ENCODE results near the gene GDF15. TPM values are rescaled to one million over a fixed set of nuclear protein-coding genes. Genes with fewer than 3 reads are reported as not detected.

The GDF15 gene
- total and polyA plus RNA-seq, 2 experiments from 2014 or later = 12.6 to 19.8 TPM

DNA sequence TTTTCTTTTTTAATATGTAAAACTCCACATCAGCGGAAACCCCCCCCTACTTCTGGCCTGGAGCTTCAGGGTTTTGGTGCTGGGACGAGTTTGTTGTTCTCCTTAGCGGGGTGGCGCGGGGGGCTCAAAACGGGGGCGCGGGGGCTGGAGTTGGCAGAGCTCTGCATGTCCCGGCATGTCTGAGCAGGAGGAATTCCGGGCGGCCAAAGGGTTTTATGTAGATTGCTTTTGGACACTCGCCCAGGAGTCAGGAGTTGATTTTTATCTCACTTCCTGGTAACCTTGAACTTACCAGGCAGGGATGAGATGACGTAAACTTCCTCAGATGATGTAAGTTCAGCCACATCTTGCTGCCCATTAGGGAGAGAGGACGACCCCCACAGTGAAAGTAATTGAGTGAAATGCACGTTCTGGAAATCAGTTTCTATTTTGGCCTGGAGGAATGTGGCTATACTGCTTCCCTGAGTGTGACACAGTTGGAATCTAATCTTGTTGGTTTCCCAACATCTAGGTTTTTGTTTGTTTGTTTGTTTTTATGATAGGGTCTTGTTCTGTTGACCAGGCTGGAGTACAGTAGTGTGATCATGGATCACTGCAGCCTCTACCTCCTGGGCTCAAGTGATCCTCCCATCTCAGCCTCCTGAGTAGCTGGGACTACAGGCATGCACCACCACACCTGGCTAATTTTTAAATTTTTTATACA lies 21.0 kb upstream of the GDF15 start:
- H3K79me2 ChIP-seq (replicated peaks; ENCODE audit: insufficient read depth) = no peaks in the 10 kb centered on the region
- Mint-ChIP-seq H3K4me3 (no peak overlapping the region), H3K4me1 (peaks cover 35% of the 10 kb centered on the region), H3K36me3 (ENCODE audit: low read depth) (peaks cover 56% of the 10 kb centered on the region), H3K27me3 (ENCODE audit: insufficient read depth, low read depth, poor library complexity) (peaks cover 16% of the 10 kb centered on the region), H3K9me3 (peaks cover 5% of the 10 kb centered on the region; the same call in 2 of the 3 replicates), H3K27ac (peak overlapping the region; percentile 98)
- H3K36me3 ChIP-seq (ENCODE audit: insufficient read depth) = no peaks in the 10 kb centered on the region
- peak; percentile 53 for ATAC-seq
- no peak overlapping the region for H2AFZ ChIP-seq
- peaks cover 27% of the 10 kb centered on the region for H3K4me1 ChIP-seq (ENCODE audit: insufficient read depth)
- DNase-seq (ENCODE audit: low spot score) = peak; percentile 78
- 0 out of 2 replicates have a peak overlapping the region, but pooled peaks have one; percentile 49 for H3K4me2 ChIP-seq
- no peaks in the 10 kb centered on the region for H4K20me1 ChIP-seq (replicated peaks; ENCODE audit: insufficient read depth)
- no peaks in the 10 kb centered on the region for H3K27me3 ChIP-seq (ENCODE audit: insufficient read depth)
- no peaks in the 10 kb centered on the region for H3K9me2 ChIP-seq (ENCODE audit: insufficient read depth)
- no peak overlapping the region for H3K4me3 ChIP-seq
- no peak for TF ChIP-seq EZH2phosphoT487 (IDR thresholded peaks at IDR 0.05; ENCODE audit: unreplicated experiment)
- TF ChIP-seq POLR2AphosphoS5 (IDR thresholded peaks at IDR 0.05; ENCODE audit: low read depth) = no peak
- TF ChIP-seq, protein P1, sequence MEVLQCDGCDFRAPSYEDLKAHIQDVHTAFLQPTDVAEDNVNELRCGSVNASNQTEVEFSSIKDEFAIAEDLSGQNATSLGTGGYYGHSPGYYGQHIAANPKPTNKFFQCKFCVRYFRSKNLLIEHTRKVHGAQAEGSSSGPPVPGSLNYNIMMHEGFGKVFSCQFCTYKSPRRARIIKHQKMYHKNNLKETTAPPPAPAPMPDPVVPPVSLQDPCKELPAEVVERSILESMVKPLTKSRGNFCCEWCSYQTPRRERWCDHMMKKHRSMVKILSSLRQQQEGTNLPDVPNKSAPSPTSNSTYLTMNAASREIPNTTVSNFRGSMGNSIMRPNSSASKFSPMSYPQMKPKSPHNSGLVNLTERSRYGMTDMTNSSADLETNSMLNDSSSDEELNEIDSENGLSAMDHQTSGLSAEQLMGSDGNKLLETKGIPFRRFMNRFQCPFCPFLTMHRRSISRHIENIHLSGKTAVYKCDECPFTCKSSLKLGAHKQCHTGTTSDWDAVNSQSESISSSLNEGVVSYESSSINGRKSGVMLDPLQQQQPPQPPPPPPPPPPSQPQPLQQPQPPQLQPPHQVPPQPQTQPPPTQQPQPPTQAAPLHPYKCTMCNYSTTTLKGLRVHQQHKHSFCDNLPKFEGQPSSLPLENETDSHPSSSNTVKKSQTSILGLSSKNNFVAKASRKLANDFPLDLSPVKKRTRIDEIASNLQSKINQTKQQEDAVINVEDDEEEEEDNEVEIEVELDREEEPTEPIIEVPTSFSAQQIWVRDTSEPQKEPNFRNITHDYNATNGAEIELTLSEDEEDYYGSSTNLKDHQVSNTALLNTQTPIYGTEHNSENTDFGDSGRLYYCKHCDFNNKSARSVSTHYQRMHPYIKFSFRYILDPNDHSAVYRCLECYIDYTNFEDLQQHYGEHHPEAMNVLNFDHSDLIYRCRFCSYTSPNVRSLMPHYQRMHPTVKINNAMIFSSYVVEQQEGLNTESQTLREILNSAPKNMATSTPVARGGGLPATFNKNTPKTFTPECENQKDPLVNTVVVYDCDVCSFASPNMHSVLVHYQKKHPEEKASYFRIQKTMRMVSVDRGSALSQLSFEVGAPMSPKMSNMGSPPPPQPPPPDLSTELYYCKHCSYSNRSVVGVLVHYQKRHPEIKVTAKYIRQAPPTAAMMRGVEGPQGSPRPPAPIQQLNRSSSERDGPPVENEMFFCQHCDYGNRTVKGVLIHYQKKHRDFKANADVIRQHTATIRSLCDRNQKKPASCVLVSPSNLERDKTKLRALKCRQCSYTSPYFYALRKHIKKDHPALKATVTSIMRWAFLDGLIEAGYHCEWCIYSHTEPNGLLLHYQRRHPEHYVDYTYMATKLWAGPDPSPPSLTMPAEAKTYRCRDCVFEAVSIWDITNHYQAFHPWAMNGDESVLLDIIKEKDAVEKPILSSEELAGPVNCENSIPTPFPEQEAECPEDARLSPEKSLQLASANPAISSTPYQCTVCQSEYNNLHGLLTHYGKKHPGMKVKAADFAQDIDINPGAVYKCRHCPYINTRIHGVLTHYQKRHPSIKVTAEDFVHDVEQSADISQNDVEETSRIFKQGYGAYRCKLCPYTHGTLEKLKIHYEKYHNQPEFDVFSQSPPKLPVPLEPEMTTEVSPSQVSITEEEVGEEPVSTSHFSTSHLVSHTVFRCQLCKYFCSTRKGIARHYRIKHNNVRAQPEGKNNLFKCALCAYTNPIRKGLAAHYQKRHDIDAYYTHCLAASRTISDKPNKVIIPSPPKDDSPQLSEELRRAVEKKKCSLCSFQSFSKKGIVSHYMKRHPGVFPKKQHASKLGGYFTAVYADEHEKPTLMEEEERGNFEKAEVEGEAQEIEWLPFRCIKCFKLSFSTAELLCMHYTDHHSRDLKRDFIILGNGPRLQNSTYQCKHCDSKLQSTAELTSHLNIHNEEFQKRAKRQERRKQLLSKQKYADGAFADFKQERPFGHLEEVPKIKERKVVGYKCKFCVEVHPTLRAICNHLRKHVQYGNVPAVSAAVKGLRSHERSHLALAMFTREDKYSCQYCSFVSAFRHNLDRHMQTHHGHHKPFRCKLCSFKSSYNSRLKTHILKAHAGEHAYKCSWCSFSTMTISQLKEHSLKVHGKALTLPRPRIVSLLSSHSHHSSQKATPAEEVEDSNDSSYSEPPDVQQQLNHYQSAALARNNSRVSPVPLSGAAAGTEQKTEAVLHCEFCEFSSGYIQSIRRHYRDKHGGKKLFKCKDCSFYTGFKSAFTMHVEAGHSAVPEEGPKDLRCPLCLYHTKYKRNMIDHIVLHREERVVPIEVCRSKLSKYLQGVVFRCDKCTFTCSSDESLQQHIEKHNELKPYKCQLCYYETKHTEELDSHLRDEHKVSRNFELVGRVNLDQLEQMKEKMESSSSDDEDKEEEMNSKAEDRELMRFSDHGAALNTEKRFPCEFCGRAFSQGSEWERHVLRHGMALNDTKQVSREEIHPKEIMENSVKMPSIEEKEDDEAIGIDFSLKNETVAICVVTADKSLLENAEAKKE (CRISPR knock-in tag; IDR thresholded peaks at IDR 0.05) = no peak
- TF ChIP-seq ZNF331 (CRISPR knock-in tag; IDR thresholded peaks at IDR 0.05; ENCODE audit: low read depth) = no peak
- no peak for TF ChIP-seq EZH2 (IDR thresholded peaks at IDR 0.05; ENCODE audit: low read depth, unreplicated experiment)
- TF ChIP-seq ZNF114 (CRISPR knock-in tag; IDR thresholded peaks at IDR 0.05) = no peak
- peak overlapping the region; percentile 97 for H3K27ac ChIP-seq (ENCODE audit: low read depth)
- peaks cover 19% of the 10 kb centered on the region for H3F3A ChIP-seq (replicated peaks; ENCODE audit: low read depth)

All from GM23338 (cell line).